RWPE1 (cell line): ENCODE measurements around the gene CYP2F1.
"Not testable (repeated sequence)": the region's sequence is repeated elsewhere in the genome, so short reads cannot be mapped to it uniquely, and the experiment has no call there.

ENCODE experiments used
- CTCF ChIA-PET: fragments of 350-600 bp; sonication (Branson Sonifier 250); formaldehyde crosslinking; extraction: SDS; loops from one replicate; lab custom pipeline; 2021; lab: Yijun Ruan, JAX
- POLR2A ChIA-PET: fragments of 400-600 bp; formaldehyde crosslinking; extraction: SDS; loops from one replicate; lab custom pipeline; 2020; ENCODE audit warnings: antibody characterized with exemption; ENCODE audit not compliant: low non-redundant PET; lab: Yijun Ruan, JAX
- DNase-seq: peaks from one replicate; pipeline ENCODE4 v3.0.0; 2012; ENCODE audit warnings: low spot score
- H3K27ac ChIP-seq: fragments of 450-650 bp; 2 replicates; pipeline ENCODE4 v1.5.1; 2017
- CTCF ChIP-seq: fragments of 450-650 bp; conservative IDR thresholded peaks from 2 replicates; pipeline ENCODE4 v1.5.1; 2017; ENCODE audit warnings: low read depth, mild to moderate bottlenecking

CYP2F1 gene

DNA sequence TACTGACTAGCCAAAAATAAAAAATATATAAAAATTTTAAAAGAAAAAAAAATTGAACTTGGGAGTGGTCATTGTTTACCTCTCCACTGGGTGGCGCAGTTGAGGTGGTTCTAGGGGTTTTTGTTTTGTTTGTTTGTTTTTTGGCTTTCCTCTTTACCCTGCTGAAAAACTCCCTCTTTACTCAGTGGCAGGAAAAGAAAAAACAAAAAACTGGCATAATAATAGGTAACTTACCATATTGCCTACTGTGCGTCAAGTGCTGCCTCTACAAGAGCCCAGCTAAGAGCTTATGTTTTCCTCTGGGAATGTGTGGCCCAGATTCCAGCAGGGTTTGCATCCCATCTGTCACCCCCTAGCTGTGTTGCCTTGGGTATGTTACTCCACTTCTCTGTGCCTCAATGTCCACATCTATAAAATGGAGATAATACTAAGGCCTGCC, 12.6 kb downstream of the CYP2F1 start:
- H3K27ac ChIP-seq, DNase-seq, POLR2A ChIA-PET: not testable (repeated sequence)
- CTCF ChIA-PET, result interaction anchor here (0.6 to 1.6 kb wide), 6 partner anchors 14 to 1705 kb away, joined by 3 to 5 read pairs (median 4); no protein-coding TSS in a partner anchor
- TF ChIP-seq CTCF, result peak; percentile 61

GRCh38 chr19:41127362-41127761, 13.1 kb downstream of the CYP2F1 start:
- CTCF ChIA-PET, result interaction anchor here (0.6 to 1.6 kb wide), 4 partner anchors 17 to 1705 kb away, joined by 3 to 8 read pairs (median 4); no protein-coding TSS in a partner anchor
- DNase-seq, POLR2A ChIA-PET: not testable (repeated sequence)
- H3K27ac ChIP-seq, result peak overlapping the region; percentile 63

- TF ChIP-seq CTCF, result peak; percentile 52
- DNase-seq, POLR2A ChIA-PET: not testable (repeated sequence)
- CTCF ChIA-PET, result interaction anchor here (1.6 kb wide), 1 partner anchor 17 kb away, joined by 5 read pairs; no protein-coding TSS in a partner anchor
- H3K27ac ChIP-seq, result peak overlapping the region; percentile 63
Measured at GRCh38 chr19:41127801-41128300, 13.6 kb downstream of the CYP2F1 start.

GRCh38 chr19:41128692-41129091, 14.5 kb downstream of the CYP2F1 start:
- ChIA-PET CTCF (no interaction called here), POLR2A (no interaction called here)
- no peak for TF ChIP-seq CTCF
- no peak for DNase-seq
- peak overlapping the region; percentile 63 for H3K27ac ChIP-seq

GRCh38 chr19:41131186-41131585, 17.0 kb downstream of the CYP2F1 start:
- no peak for DNase-seq
- CTCF ChIA-PET, result interaction anchor here (0.7 kb wide), 1 partner anchor 918 kb away, joined by 4 read pairs; no protein-coding TSS in a partner anchor
- POLR2A ChIA-PET, result no interaction called here
- TF ChIP-seq CTCF, result no peak
- H3K27ac ChIP-seq, result no peak overlapping the region

- no peak for DNase-seq
- peak overlapping the region; percentile 38 for H3K27ac ChIP-seq
- TF ChIP-seq CTCF, result no peak
- ChIA-PET CTCF (no interaction called here), POLR2A (no interaction called here)
Measured at GRCh38 chr19:41133260-41133659, 19.0 kb downstream of the CYP2F1 start.

DNA sequence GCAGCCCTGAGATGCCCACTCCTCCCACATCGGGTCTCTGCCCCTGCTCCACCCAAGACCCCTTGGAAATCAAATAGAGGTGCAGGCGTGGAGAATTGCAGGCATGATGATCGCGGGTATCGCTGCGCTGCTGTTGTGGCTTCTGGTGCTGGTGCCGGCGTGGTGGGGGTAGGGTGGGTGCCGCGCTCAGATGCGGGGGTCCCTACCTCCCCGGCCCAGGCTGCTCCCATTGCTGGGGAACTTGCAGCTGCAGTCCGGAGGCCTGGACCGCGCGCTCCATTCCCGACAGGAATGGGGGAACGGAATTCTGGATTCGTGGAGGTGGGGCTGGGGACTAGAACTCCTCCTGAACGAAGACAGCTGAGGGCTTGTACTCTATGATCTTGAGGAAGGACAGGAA, 20.4 kb downstream of the CYP2F1 start:
- CTCF ChIA-PET, result no interaction called here

GRCh38 chr19:41135390-41136384, 21.5 kb downstream of the CYP2F1 start:
- DNase-seq, POLR2A ChIA-PET, CTCF ChIA-PET, H3K27ac ChIP-seq: not testable (repeated sequence)

More for the DNA sequence above, 20.4 kb downstream of the CYP2F1 start:
- no peak overlapping the region for H3K27ac ChIP-seq
- DNase-seq, result no peak
- POLR2A ChIA-PET, result no interaction called here
- TF ChIP-seq CTCF, result no peak
